ENCODE data around the gene NUDT4. TPM values are rescaled to one million over a fixed set of nuclear protein-coding genes. Genes with fewer than 3 reads are reported as not detected.
A peak's percentile ranks its signal among the peaks of the same experiment; 100 is the strongest.

NUDT4 gene
- total and polyA plus RNA-seq, 2 experiments from 2014 or later: 330 to 386 TPM

- Histone ChIP-seq H3K27me3 (peaks cover 8% of the 10 kb centered on the region), H3K9me3 (ENCODE audit: low read depth) (no peaks in the 10 kb centered on the region), H3K4me3 (peak overlapping the region; percentile 89), H3K4me1 (ENCODE audit: low read depth) (peaks cover 7% of the 10 kb centered on the region), H3K27ac (peak overlapping the region; percentile 91), H3K36me3 (no peaks in the 10 kb centered on the region)
- peak; percentile 21 to 46 for DNase-seq (ENCODE audit: low read depth in 1 of 2, low spot score in 1 of 2)
- TF ChIP-seq, protein P1, sequence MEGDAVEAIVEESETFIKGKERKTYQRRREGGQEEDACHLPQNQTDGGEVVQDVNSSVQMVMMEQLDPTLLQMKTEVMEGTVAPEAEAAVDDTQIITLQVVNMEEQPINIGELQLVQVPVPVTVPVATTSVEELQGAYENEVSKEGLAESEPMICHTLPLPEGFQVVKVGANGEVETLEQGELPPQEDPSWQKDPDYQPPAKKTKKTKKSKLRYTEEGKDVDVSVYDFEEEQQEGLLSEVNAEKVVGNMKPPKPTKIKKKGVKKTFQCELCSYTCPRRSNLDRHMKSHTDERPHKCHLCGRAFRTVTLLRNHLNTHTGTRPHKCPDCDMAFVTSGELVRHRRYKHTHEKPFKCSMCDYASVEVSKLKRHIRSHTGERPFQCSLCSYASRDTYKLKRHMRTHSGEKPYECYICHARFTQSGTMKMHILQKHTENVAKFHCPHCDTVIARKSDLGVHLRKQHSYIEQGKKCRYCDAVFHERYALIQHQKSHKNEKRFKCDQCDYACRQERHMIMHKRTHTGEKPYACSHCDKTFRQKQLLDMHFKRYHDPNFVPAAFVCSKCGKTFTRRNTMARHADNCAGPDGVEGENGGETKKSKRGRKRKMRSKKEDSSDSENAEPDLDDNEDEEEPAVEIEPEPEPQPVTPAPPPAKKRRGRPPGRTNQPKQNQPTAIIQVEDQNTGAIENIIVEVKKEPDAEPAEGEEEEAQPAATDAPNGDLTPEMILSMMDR (IDR thresholded peaks at IDR 0.05; ENCODE audit: low read depth, low read length): no peak
Measured at GRCh38 chr12:93441081-93441616, 63.4 kb downstream of the NUDT4 start.

DNA sequence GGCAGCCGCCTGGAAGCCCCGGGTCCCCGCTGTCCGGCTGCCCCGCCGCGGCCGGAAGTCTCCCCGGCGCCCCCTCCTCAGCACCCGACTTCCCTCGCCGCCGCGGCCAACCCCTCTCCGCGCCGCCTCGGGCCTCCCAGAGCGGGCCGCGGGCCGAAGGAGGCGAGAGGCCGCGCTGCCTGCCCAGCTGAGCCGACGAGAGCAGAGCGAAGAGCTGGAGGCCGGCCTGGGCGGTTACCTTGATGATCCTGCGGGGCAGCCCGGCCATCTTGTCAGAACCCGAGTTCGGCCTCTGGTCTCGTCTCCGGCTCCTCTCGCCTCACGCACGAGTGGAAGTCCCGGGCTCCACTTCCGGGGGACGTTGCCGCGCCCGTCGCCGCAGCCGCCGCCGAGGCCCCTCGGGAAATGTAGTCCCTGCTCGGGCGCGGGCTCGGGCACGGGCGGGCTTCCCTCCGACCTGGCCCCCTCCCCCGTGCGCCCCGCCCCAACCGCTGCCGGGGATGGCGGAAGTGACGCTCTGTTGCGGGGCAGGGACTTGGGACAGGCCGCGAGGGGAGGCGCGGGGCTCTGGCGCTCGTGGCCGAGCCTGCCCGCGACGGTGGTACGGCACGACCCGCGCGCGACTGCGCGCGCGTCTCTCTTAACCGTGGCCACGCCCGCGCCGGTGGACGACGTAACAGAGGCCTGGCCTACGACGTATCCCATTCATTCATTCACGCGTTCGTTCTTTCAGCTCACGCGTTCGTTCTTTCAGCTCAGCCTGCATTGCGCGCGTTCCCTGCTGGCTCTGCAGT is 64.1 kb downstream of the NUDT4 start, which contains the start of gene UBE2N:
UBE2N (minus strand) TSS at position 331 of the 794 bp plus-strand sequence; CDS start at position 268, 63 bp downstream.
- Histone ChIP-seq H3K4me3 (peak within 1 kb of the TSS; percentile 89), H3K9me3 (ENCODE audit: low read depth) (no peaks in the 10 kb centered on the region), H3K27ac (peak within 1 kb of the TSS; percentile 91), H3K27me3 (peaks cover 8% of the 10 kb centered on the region), H3K36me3 (no peaks in the 10 kb centered on the region), H3K4me1 (ENCODE audit: low read depth) (peaks cover 7% of the 10 kb centered on the region)
- TF ChIP-seq, protein P1 (IDR thresholded peaks at IDR 0.05; ENCODE audit: low read depth, low read length): no peak
- peak; percentile 97 for DNase-seq (ENCODE audit: low read depth in 1 of 2, low spot score in 1 of 2)

DNA sequence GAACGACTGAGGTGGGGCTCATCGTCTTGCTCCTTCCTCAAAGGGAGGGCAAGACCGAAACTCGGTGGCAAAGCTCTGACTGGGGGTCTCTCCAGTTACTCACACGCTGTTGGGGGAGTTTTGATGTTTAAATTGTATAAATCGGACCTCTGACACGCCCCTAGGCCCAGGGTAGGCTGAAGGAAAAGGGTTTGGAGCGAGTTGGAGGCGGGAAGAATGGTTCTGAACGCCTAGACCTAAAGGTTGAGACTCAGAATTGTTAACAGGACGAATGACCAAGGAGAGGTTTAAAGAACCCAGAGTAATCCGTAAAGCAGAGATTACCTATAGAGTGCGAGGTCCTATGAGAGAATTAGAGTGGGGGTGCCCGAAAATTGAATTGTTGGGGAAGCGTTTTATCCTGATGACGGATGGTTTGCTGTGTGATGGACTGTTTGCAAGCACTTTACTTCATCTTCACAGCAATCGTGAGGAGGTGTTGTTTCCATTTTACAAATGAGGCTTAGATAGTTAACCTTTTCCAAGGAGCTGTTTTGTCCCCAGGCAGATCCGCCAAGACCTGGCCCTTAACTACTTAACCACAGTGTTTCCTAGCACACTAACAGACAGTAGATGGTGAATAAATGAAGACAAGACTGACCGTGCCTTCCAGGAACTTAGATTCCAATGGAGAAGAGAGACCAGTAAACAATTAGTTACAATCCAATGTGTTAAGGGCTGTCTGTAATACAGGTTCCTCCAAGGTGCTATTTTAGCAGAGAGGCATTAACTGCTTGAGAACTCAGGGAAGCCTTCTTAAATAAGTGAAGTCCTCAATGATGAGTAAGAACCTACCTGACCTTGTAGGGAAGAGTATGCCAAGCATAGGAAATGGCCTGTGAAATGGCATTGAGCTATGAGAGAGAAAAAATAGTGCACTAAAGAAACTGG is 65.0 kb downstream of the NUDT4 start:
- TF ChIP-seq, protein P1 (IDR thresholded peaks at IDR 0.05; ENCODE audit: low read depth, low read length): no peak
- DNase-seq (ENCODE audit: low read depth in 1 of 2, low spot score in 1 of 2): peak in 1 of 2 donors; percentile 12
- Histone ChIP-seq H3K27me3 (peaks cover 8% of the 10 kb centered on the region), H3K36me3 (no peaks in the 10 kb centered on the region), H3K4me1 (ENCODE audit: low read depth) (peaks cover 7% of the 10 kb centered on the region), H3K27ac (peak overlapping the region; percentile 91), H3K9me3 (ENCODE audit: low read depth) (no peaks in the 10 kb centered on the region), H3K4me3 (peak overlapping the region; percentile 89)

DNA sequence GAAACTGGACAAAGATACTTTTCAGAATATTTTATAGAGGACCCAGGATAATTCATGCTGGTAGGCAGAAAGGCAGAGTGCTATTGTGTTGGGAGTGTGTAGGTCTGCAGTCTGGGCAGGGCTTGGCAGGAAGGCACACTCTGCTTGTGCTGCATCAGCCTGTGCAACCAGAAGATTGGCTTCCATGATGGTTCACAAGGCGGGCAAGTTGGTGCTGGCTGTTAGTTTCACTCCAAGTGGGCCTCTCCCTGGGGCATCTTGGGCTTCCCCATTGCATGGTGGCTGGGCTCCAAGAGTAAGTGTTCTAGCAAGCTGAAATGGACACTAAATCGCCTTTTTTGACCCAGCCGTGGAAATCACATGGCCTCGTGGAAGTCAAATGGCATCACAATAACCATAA is 65.9 kb downstream of the NUDT4 start:
- no peak overlapping the region for H3K4me3 ChIP-seq
- H3K4me1 ChIP-seq (ENCODE audit: low read depth): peaks cover 8% of the 10 kb centered on the region
- peaks cover 8% of the 10 kb centered on the region for H3K27me3 ChIP-seq
- H3K36me3 ChIP-seq: no peaks in the 10 kb centered on the region
- no peak for DNase-seq (ENCODE audit: low read depth in 1 of 2, low spot score in 1 of 2)
- TF ChIP-seq, protein P1 (IDR thresholded peaks at IDR 0.05; ENCODE audit: low read depth, low read length): no peak
- no peak overlapping the region for H3K27ac ChIP-seq
- H3K9me3 ChIP-seq (ENCODE audit: low read depth): no peaks in the 10 kb centered on the region

GRCh38 chr12:93447555-93448290 is 70.0 kb downstream of the NUDT4 start:
- Histone ChIP-seq H3K27me3 (peaks cover 15% of the 10 kb centered on the region), H3K4me3 (no peak overlapping the region), H3K9me3 (ENCODE audit: low read depth) (no peaks in the 10 kb centered on the region), H3K27ac (peak overlapping the region; percentile 0), H3K4me1 (ENCODE audit: low read depth) (peaks cover 6% of the 10 kb centered on the region), H3K36me3 (no peaks in the 10 kb centered on the region)
- TF ChIP-seq, protein P1 (IDR thresholded peaks at IDR 0.05; ENCODE audit: low read depth, low read length): no peak
- no peak for DNase-seq (ENCODE audit: low read depth in 1 of 2, low spot score in 1 of 2)

All from cardiac muscle cell (in vitro differentiated cells and primary cell).